GM19238 (cell line): ENCODE data around the gene SERPINH1.
A peak's percentile ranks its signal among the peaks of the same experiment; 100 is the strongest.
"Not testable (repeated sequence)": the region's sequence is repeated elsewhere in the genome, so short reads cannot be mapped to it uniquely, and the experiment has no call there.

Source experiments
- DNase-seq: peaks from one replicate; pipeline ENCODE4 v3.0.0; 2011; ENCODE audit warnings: low spot score; ENCODE audit not compliant: insufficient read length

Gene SERPINH1

GRCh38 chr11:75572744-75573143, 10.7 kb downstream of the SERPINH1 start:
- no peak for DNase-seq

GRCh38 chr11:75574698-75575602, 12.9 kb downstream of the SERPINH1 start:
- no peak for DNase-seq

GRCh38 chr11:75576017-75576416, 14.0 kb downstream of the SERPINH1 start:
- DNase-seq, result no peak

GRCh38 chr11:75576499-75576918, 14.5 kb downstream of the SERPINH1 start:
- DNase-seq, result peak; percentile 62

- no peak for DNase-seq
These were observed 15.2 kb downstream of the SERPINH1 start for GRCh38 chr11:75577207-75577606.

GRCh38 chr11:75578977-75579376, 16.9 kb downstream of the SERPINH1 start:
- no peak for DNase-seq

- no peak for DNase-seq
These were observed 17.8 kb downstream of the SERPINH1 start for GRCh38 chr11:75579841-75580240.

- DNase-seq, result no peak
These were observed 20.4 kb downstream of the SERPINH1 start for GRCh38 chr11:75582506-75582894.

- DNase-seq, result peak; percentile 88
These were observed 21.1 kb downstream of the SERPINH1 start for GRCh38 chr11:75582895-75583717.

- peak; percentile 35 for DNase-seq
These were observed 21.9 kb downstream of the SERPINH1 start for GRCh38 chr11:75583718-75584658.

GRCh38 chr11:75584659-75585292, 22.7 kb downstream of the SERPINH1 start:
- not testable (repeated sequence) for DNase-seq

- no peak for DNase-seq
These were observed 23.2 kb downstream of the SERPINH1 start for GRCh38 chr11:75585293-75585670.

- no peak for DNase-seq
These were observed 24.3 kb downstream of the SERPINH1 start for GRCh38 chr11:75586395-75586794.

- DNase-seq, result no peak
These were observed 26.0 kb downstream of the SERPINH1 start for GRCh38 chr11:75588051-75588481.

- DNase-seq, result no peak
These were observed 27.0 kb downstream of the SERPINH1 start for GRCh38 chr11:75589051-75589450.

GRCh38 chr11:75589933-75590332, 27.9 kb downstream of the SERPINH1 start:
- DNase-seq, result no peak

GRCh38 chr11:75591371-75591770, 29.3 kb downstream of the SERPINH1 start:
- DNase-seq, result no peak

GRCh38 chr11:75591966-75592365, 29.9 kb downstream of the SERPINH1 start:
- DNase-seq, result no peak

GRCh38 chr11:75592715-75593114, 30.7 kb downstream of the SERPINH1 start:
- DNase-seq, result no peak

GRCh38 chr11:75593286-75593915, 31.3 kb downstream of the SERPINH1 start:
- no peak for DNase-seq
